Urinary bladder (tissue), 4 donors: ENCODE results near the gene ZSCAN5A. TPM values are rescaled to one million over a fixed set of nuclear protein-coding genes. Genes with fewer than 3 reads are reported as not detected.
"Not testable (repeated sequence)": the region's sequence is repeated elsewhere in the genome, so short reads cannot be mapped to it uniquely, and the experiment has no call there.

Source experiments
- DNase-seq: peaks from one replicate; pipeline ENCODE4 v3.0.0-alpha.2; 2015; ENCODE audit errors: extremely low spot score
- H3K27ac ChIP-seq: one replicate; pipeline ENCODE4 v1.5.1; 2013; ENCODE audit warnings: low read depth, mild to moderate bottlenecking, moderate library complexity
- H3K36me3 ChIP-seq: one replicate; pipeline ENCODE4 v1.6.1; 2013; ENCODE audit warnings: mild to moderate bottlenecking, moderate library complexity; ENCODE audit not compliant: insufficient read depth
- H3K4me1 ChIP-seq: one replicate; pipeline ENCODE4 v1.6.1; 2013; ENCODE audit warnings: mild to moderate bottlenecking, moderate library complexity; ENCODE audit not compliant: insufficient read depth
- H3K4me3 ChIP-seq: one replicate; pipeline ENCODE4 v1.5.1; 2013; ENCODE audit warnings: low read depth, low read length
- WGBS: extraction: QIAGEN DNeasy Blood & Tissue Kit; methylation state at CpG from one replicate; pipeline ENCODE4 v1.1.7; 2013; 5-methylcytosine and 5-hydroxymethylcytosine counted together
- polyA plus RNA-seq: library from polyadenylated mRNA; stranded (reverse); fragments of 200-250 nt; gene quantifications from one replicate; pipeline ENCODE4 v1.2.3, GENCODE V29; 2013
- total RNA-seq: library from RNA; depleted of rRNA; stranded (reverse); fragments of >200 nt; gene quantifications from one replicate; pipeline ENCODE4 v1.2.3, GENCODE V29; 2014
- donor health status: healthy with polysubstance abuse.
- donor health status: healthy.

The ZSCAN5A gene
- total RNA-seq, result 17.2 TPM
- polyA plus RNA-seq, result 6.4 TPM

- Histone ChIP-seq H3K36me3 (no peaks in the 10 kb centered on the region), H3K27ac (peak within 1 kb of the TSS; percentile 99), H3K4me1 (peaks cover 2% of the 10 kb centered on the region), H3K4me3 (peak within 1 kb of the TSS; percentile 69)
- under 1% methylated on average over 47 of the region's 47 CpGs for WGBS
- DNase-seq, result peak; percentile 96
These were observed at the start of gene ZSCAN5A for GRCh38 chr19:56314381-56315076. Gene ZSCAN5A (minus strand): TSS chr19:56314839. CDS start chr19:56225046, 89,793 bp downstream.

GRCh38 chr19:56360841-56361240 lies 46.2 kb upstream of the ZSCAN5A start:
- DNase-seq, result no peak
- no peaks in the 10 kb centered on the region for H3K4me1 ChIP-seq
- no peaks in the 10 kb centered on the region for H3K36me3 ChIP-seq
- 95% methylated on average over 2 of the region's 2 CpGs for WGBS
- no peak overlapping the region for H3K4me3 ChIP-seq
- H3K27ac ChIP-seq, result no peak overlapping the region

- DNase-seq, result no peak
- no peak overlapping the region for H3K4me3 ChIP-seq
- H3K27ac ChIP-seq, result no peak overlapping the region
- H3K4me1 ChIP-seq, result no peaks in the 10 kb centered on the region
- H3K36me3 ChIP-seq, result no peaks in the 10 kb centered on the region
- 84% methylated on average over 2 of the region's 2 CpGs for WGBS
These were observed 42.3 kb upstream of the ZSCAN5A start for GRCh38 chr19:56356944-56357343.

GRCh38 chr19:56355517-56355916 lies 40.9 kb upstream of the ZSCAN5A start:
- H3K27ac ChIP-seq, result no peak overlapping the region
- no peak for DNase-seq
- WGBS, result 85% methylated on average over 1 of the region's 1 CpG
- H3K4me1 ChIP-seq, result no peaks in the 10 kb centered on the region
- no peaks in the 10 kb centered on the region for H3K36me3 ChIP-seq
- no peak overlapping the region for H3K4me3 ChIP-seq

GRCh38 chr19:56351208-56351607 lies 36.6 kb upstream of the ZSCAN5A start:
- no peak for DNase-seq
- H3K4me1 ChIP-seq, result no peaks in the 10 kb centered on the region
- 74% methylated on average over 6 of the region's 6 CpGs for WGBS

GRCh38 chr19:56350416-56351045 lies 35.9 kb upstream of the ZSCAN5A start:
- WGBS, result 18% methylated on average over 8 of the region's 8 CpGs
- Histone ChIP-seq H3K4me1 (no peaks in the 10 kb centered on the region), H3K4me3 (no peak overlapping the region), H3K36me3 (no peaks in the 10 kb centered on the region), H3K27ac (no peak overlapping the region)
- DNase-seq, result no peak

More at GRCh38 chr19:56351208-56351607, 36.6 kb upstream of the ZSCAN5A start:
- Histone ChIP-seq H3K27ac (no peak overlapping the region), H3K4me3 (no peak overlapping the region), H3K36me3 (no peaks in the 10 kb centered on the region)

GRCh38 chr19:56348289-56348877 lies 33.7 kb upstream of the ZSCAN5A start:
- WGBS, result 66% methylated on average over 5 of the region's 5 CpGs
- no peak for DNase-seq
- Histone ChIP-seq H3K4me1 (no peaks in the 10 kb centered on the region), H3K36me3 (no peaks in the 10 kb centered on the region), H3K4me3 (no peak overlapping the region), H3K27ac (no peak overlapping the region)

GRCh38 chr19:56347163-56347778 lies 32.6 kb upstream of the ZSCAN5A start:
- Histone ChIP-seq H3K4me1 (no peaks in the 10 kb centered on the region), H3K4me3 (no peak overlapping the region), H3K27ac (no peak overlapping the region), H3K36me3 (no peaks in the 10 kb centered on the region)
- DNase-seq, result no peak
- 48% methylated on average over 7 of the region's 7 CpGs for WGBS

- H3K4me3 ChIP-seq, result no peak overlapping the region
- H3K4me1 ChIP-seq, result no peaks in the 10 kb centered on the region
- H3K27ac ChIP-seq, result no peak overlapping the region
- no peak for DNase-seq
- H3K36me3 ChIP-seq, result no peaks in the 10 kb centered on the region
These were observed 27.3 kb upstream of the ZSCAN5A start for GRCh38 chr19:56341948-56342347.

- H3K4me1 ChIP-seq, DNase-seq, H3K36me3 ChIP-seq, H3K4me3 ChIP-seq, H3K27ac ChIP-seq: not testable (repeated sequence)
- 97% methylated on average over 8 of the region's 10 CpGs for whole genome bisulfite sequencing
These were observed 24.4 kb upstream of the ZSCAN5A start for GRCh38 chr19:56339031-56339430.

- DNase-seq, H3K27ac ChIP-seq, H3K4me3 ChIP-seq, H3K36me3 ChIP-seq, H3K4me1 ChIP-seq: not testable (repeated sequence)
- 87% methylated on average over 8 of the region's 8 CpGs for WGBS
These were observed 22.4 kb upstream of the ZSCAN5A start for GRCh38 chr19:56337077-56337476.

- H3K4me1 ChIP-seq, H3K4me3 ChIP-seq, DNase-seq, H3K36me3 ChIP-seq, H3K27ac ChIP-seq: not testable (repeated sequence)
These were observed 20.7 kb upstream of the ZSCAN5A start for GRCh38 chr19:56335371-56335770.

- Histone ChIP-seq H3K4me1 (no peaks in the 10 kb centered on the region), H3K36me3 (no peaks in the 10 kb centered on the region), H3K27ac (no peak overlapping the region), H3K4me3 (no peak overlapping the region)
- no peak for DNase-seq
These were observed 18.9 kb upstream of the ZSCAN5A start for GRCh38 chr19:56333506-56333905.

- Histone ChIP-seq H3K36me3 (no peaks in the 10 kb centered on the region), H3K27ac (no peak overlapping the region), H3K4me3 (no peak overlapping the region), H3K4me1 (no peaks in the 10 kb centered on the region)
- DNase-seq, result no peak
These were observed 18.1 kb upstream of the ZSCAN5A start for GRCh38 chr19:56332695-56333094.
